Measurements from ENCODE around the gene ATXN3.

- peak in 4 of 6 experiments; percentile 25 to 53 (median 32) for TF ChIP-seq CTCF (IDR thresholded peaks at IDR 0.05)
- no peak for TF ChIP-seq POLR2A (IDR thresholded peaks at IDR 0.05)
These were observed 28.9 kb upstream of the ATXN3 start for GRCh38 chr14:92135269-92135668.
